Epithelial cell of proximal tubule (primary cell): ENCODE results near the gene NTM. TPM values are rescaled to one million over a fixed set of nuclear protein-coding genes. Genes with fewer than 3 reads are reported as not detected.

Source experiments
- DNase-seq: peaks from one replicate; pipeline ENCODE4 v3.0.0-alpha.2; 2011; ENCODE audit warnings: low read depth
- H3K4me3 ChIP-seq: 2 replicates; pipeline ENCODE4 v1.5.1; 2011; ENCODE audit warnings: low read depth, mild to moderate bottlenecking, low read length
- total RNA-seq: library from RNA; depleted of rRNA; stranded (reverse); fragments of >200 nt; gene quantifications from 2 replicates; pipeline ENCODE4 v1.2.3, GENCODE V29; 2015
- TF ChIP-seq, protein P1 (sequence below): conservative IDR thresholded peaks from 2 replicates; pipeline ENCODE4 v1.5.1; 2012; ENCODE audit warnings: low read depth, mild to moderate bottlenecking, low read length

The NTM gene
- total RNA-seq, 1 donor from 2014 or later, result 5.3 TPM

DNA sequence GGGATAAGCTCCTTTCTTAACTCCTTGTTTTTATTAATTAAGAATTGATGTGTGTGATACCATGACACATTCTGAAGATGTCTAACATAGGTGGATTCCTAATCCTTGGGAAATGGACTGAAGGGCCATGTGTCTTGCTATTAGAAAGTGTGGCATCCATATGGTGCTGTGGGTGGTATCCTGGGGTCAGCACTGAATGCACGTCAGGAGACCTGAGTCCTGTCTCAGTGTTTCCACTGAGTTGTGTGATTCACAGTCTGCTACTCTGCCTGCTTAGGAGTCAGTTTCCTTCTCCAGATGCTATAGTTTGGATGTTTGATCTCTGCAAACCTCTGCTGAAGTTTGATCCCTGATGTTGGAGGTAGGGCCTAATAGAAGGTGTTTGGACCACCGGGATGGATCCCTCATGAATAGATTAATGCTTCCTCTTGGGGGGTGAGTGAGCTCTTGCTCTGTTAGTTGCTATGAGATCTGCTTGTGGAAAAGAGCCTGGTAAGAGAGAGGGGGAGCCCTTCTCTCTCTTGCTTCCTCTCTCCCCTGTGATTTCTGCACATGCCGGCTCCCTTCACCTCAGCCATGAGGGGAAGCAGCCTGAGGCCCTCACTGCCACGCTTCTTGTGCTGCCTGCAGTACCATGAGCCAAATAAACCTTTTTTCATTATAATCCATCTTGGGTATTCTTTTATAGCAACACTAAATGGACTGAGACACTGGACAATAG, 666.5 kb downstream of the NTM start:
- no peak for DNase-seq
- TF ChIP-seq, protein P1, sequence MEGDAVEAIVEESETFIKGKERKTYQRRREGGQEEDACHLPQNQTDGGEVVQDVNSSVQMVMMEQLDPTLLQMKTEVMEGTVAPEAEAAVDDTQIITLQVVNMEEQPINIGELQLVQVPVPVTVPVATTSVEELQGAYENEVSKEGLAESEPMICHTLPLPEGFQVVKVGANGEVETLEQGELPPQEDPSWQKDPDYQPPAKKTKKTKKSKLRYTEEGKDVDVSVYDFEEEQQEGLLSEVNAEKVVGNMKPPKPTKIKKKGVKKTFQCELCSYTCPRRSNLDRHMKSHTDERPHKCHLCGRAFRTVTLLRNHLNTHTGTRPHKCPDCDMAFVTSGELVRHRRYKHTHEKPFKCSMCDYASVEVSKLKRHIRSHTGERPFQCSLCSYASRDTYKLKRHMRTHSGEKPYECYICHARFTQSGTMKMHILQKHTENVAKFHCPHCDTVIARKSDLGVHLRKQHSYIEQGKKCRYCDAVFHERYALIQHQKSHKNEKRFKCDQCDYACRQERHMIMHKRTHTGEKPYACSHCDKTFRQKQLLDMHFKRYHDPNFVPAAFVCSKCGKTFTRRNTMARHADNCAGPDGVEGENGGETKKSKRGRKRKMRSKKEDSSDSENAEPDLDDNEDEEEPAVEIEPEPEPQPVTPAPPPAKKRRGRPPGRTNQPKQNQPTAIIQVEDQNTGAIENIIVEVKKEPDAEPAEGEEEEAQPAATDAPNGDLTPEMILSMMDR, result no peak
- no peak overlapping the region for H3K4me3 ChIP-seq

DNA sequence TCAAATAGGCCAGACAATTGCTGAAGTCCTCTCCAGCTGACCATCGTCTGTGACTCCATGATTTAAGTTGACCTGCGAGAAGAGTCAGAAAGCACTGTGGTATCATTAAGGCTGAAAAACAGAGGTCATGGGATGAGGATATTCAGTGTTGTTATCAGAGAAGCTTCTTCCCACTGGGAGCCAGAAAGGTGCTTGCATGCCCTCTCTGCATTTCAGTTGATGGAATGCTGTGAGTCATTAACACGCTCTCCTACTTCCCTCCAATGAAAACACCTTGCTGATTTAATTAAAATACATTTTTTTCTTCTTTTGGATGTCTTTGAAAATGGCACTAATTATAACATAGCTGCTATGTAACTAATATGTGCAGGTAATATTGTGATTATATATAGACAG, 667.0 kb downstream of the NTM start:
- TF ChIP-seq, protein P1, result no peak
- DNase-seq, result no peak
- H3K4me3 ChIP-seq, result no peak overlapping the region

DNA sequence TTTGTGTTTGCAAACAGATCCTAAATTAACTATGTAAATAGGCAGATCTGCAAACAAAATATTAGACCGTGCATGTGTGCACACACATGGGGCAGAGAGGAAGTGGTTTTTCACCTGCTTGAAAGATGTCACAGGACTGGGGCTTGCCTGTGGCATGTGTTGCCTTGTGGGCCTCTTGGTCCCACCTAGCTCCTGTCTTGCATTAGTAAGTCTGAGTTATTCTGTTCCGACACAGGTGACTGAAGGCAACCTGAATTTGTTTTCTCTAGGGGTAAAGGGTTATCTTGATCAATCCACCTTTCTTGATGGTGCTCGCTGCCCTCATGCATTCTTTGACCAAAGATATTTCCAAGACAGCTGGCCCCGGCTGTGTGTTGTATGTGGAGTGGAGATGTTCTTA, 667.5 kb downstream of the NTM start:
- TF ChIP-seq, protein P1, result no peak
- DNase-seq, result no peak
- no peak overlapping the region for H3K4me3 ChIP-seq

DNA sequence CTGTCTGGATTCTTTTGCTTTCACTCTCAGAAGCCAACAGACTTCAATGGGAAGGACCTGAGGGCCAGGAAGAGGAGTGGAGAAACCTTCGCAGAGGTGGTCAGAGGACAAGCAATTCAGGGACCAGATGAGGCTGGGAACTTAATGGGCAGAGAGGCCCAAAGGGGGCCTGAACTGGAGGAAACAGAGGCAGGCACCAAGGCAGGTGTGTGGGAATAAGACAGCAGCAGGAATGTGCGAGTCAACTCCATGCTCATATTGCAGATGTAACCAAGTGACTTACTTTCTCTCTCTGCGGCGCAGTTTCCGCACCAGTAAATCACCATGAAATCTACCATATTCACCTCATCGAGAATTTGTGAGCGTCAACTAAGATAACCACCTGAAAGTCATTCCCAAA, 669.1 kb downstream of the NTM start:
- TF ChIP-seq, protein P1, result no peak
- DNase-seq, result no peak
- H3K4me3 ChIP-seq, result no peak overlapping the region

DNA sequence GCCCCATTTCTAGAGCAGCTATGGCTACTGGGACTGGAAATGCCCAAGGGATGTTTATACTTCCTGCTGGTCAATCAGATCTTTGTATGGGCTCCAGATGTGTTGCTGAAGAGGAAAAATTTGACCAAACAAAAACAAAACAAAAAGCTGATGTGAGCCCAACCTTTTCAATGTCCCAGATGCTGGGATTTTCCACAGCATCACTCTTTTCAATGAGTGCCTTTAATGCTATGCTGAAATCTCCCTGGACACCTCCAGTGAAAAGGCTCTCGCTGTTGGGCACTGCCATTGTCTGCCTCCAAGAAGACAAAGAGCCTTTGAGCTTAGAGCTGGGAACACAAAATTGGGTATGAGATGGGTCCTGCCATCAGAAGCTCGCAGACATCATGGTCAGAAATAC, 671.9 kb downstream of the NTM start:
- H3K4me3 ChIP-seq, result no peak overlapping the region
- TF ChIP-seq, protein P1, result no peak
- no peak for DNase-seq

DNA sequence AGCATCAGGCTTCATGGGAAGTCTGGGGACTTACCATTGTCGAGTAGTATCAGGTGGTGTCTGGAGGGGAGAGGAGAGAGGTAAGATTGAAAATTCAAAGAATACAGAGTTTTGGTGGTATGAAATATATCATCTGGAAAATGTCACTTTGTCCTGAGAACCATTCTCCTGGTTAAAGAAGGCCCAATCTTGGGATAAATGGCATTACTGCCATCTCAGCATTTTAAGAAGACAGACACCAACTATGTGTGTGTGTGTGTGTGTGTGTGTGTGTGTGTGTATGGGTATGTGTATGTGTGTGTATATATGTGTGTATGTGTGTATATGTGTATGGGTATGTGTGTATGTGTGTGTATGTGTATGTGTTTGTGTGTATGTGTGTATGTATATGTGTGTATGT, 673.3 kb downstream of the NTM start:
- TF ChIP-seq, protein P1, result no peak
- DNase-seq, result no peak
- H3K4me3 ChIP-seq, result no peak overlapping the region

DNA sequence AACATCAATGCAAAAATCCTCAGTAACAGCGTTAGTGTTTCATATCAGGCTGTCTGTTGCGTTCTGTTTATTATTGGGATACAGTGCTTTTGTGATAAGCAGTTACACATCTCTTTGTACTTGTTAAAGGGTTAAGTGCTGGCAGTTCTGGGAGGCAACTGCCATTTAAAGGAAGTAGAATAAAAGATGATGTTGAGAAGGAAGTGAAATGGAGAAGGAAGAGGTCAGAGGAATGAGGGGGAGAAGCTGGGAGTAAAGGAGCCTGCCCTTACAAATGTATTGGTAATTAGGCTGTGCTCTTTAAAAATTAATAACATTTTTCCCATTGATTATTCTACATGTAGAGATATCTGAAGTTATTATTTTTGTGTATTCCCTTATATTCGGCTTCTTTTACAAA, 674.7 kb downstream of the NTM start:
- no peak for DNase-seq
- H3K4me3 ChIP-seq, result no peak overlapping the region
- TF ChIP-seq, protein P1, result no peak
